Coronary artery (tissue), 2 donors: ENCODE results near the gene TEKT5.
"Not testable (repeated sequence)": the region's sequence is repeated elsewhere in the genome, so short reads cannot be mapped to it uniquely, and the experiment has no call there.

ENCODE experiments used
- DNase-seq: peaks from one replicate; pipeline ENCODE4 v3.0.0-alpha.2; 2017; ENCODE audit warnings: low spot score
- H3K27ac ChIP-seq, 2 donors: fragments of 200-600 bp; sonication (generic); one replicate each; pipeline ENCODE4 v1.5.1; 2016 to 2019
- H3K4me3 ChIP-seq: fragments of 200-600 bp; sonication (generic); 2 replicates; pipeline ENCODE4 v1.5.1; 2016; ENCODE audit warnings: mild to moderate bottlenecking, moderate library complexity
- CTCF ChIP-seq: fragments of 200-600 bp; sonication (generic); IDR thresholded peaks from one replicate; pipeline ENCODE4 v1.5.1; 2019; ENCODE audit warnings: antibody characterized with exemption

The TEKT5 gene

GRCh38 chr16:10622036-10622921 lies 72.5 kb downstream of the TEKT5 start:
- no peak for DNase-seq
- TF ChIP-seq CTCF: no peak
- Histone ChIP-seq H3K4me3 (no peak overlapping the region), H3K27ac (no peak overlapping the region)

- H3K27ac ChIP-seq, DNase-seq, H3K4me3 ChIP-seq: not testable (repeated sequence)
Measured at GRCh38 chr16:10621216-10621949, 73.3 kb downstream of the TEKT5 start.

GRCh38 chr16:10620120-10620519 lies 74.6 kb downstream of the TEKT5 start:
- no peak overlapping the region for H3K27ac ChIP-seq

GRCh38 chr16:10619271-10619849 lies 75.4 kb downstream of the TEKT5 start:
- H3K4me3 ChIP-seq: no peak overlapping the region
- no peak overlapping the region for H3K27ac ChIP-seq
- no peak for TF ChIP-seq CTCF

More at GRCh38 chr16:10620120-10620519, 74.6 kb downstream of the TEKT5 start:
- TF ChIP-seq CTCF: no peak
- H3K4me3 ChIP-seq: no peak overlapping the region
- no peak for DNase-seq

GRCh38 chr16:10618710-10619209 lies 76.0 kb downstream of the TEKT5 start:
- no peak for TF ChIP-seq CTCF
- Histone ChIP-seq H3K4me3 (no peak overlapping the region), H3K27ac (no peak overlapping the region)
- no peak for DNase-seq

More at GRCh38 chr16:10619271-10619849, 75.4 kb downstream of the TEKT5 start:
- DNase-seq: no peak

GRCh38 chr16:10617662-10618420 lies 76.9 kb downstream of the TEKT5 start:
- Histone ChIP-seq H3K4me3 (no peak overlapping the region), H3K27ac (no peak overlapping the region)
- no peak for TF ChIP-seq CTCF
- DNase-seq: no peak
